ENCODE data around the gene SRCAP. TPM values are rescaled to one million over a fixed set of nuclear protein-coding genes. Genes with fewer than 3 reads are reported as not detected.

The SRCAP gene
- polyA plus RNA-seq, 1 of the 3 experiments (the other 2 are of a cell fraction), result 5.6 TPM

DNA sequence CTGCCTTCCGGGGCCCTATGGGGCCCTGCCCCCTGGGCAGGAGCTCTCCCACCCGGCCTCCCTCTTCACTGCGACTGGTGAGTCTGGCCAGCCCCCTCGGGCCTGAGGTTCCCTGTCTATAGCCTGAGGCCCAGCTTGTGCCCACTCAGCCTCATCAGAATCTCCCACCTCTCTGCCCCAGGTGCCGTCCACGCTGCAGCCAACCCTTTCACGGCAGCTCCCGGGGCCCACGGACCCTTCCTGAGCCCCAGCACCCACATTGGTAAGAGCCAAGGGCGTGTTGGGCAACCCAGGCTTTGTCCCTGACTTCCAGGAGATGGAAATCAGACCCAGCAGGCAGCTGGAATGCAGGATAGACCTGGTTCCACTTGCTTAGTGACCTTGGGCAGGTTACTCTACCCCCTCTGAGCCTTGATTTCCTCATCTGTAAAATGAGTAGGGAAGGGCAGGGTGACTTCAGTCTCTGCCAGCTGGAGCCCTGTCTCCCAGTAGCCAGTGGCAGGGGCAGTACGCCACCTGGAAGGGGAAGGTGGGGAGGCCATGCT is 31.5 kb upstream of the SRCAP start:
- TF ChIP-seq RXRA (IDR thresholded peaks at IDR 0.05; ENCODE audit: borderline replicate concordance, low read depth) (no peak), JUND (IDR thresholded peaks at IDR 0.05) (no peak)
- TF ChIP-seq, protein P1, sequence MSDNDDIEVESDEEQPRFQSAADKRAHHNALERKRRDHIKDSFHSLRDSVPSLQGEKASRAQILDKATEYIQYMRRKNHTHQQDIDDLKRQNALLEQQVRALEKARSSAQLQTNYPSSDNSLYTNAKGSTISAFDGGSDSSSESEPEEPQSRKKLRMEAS (IDR thresholded peaks at IDR 0.05; ENCODE audit: low read depth), result no peak
- Histone ChIP-seq H3K4me2 (no peak overlapping the region), H3K9me2 (no peaks in the 10 kb centered on the region), H3K9ac (no peak overlapping the region), H3K4me3 (ENCODE audit: low read depth in 2 of 2, low read length in 1 of 2) (no peak overlapping the region), H4K20me1 (ENCODE audit: insufficient read depth) (peaks cover 20% of the 10 kb centered on the region; the same call in 1 of the 2 replicates), H3K36me3 (replicated peaks in 1 of 2; ENCODE audit: control insufficient read depth in 1 of 2, insufficient read depth in 2 of 2, low read length in 1 of 2) (peaks cover 39 to 73% of the 10 kb centered on the region in 2 experiments), H3K79me2 (ENCODE audit: insufficient read depth) (peaks cover 19% of the 10 kb centered on the region), H3K27me3 (ENCODE audit: insufficient read depth) (no peaks in the 10 kb centered on the region), H3K9me3 (no peaks in the 10 kb centered on the region), H3F3A (replicated peaks; ENCODE audit: insufficient read depth) (peaks cover 10% of the 10 kb centered on the region), H3K27ac (ENCODE audit: low read depth in 2 of 2, low read length in 1 of 2) (no peak overlapping the region), H2AFZ (ENCODE audit: low read depth) (no peak overlapping the region), H3K4me1 (ENCODE audit: control insufficient read depth in 1 of 2, insufficient read depth in 2 of 2, low read depth in 1 of 2, low read length in 1 of 2) (no peaks in the 10 kb centered on the region)
- CTCF ChIA-PET, result interaction anchor here (2.3 kb wide), 1 partner anchor 26 kb away, joined by 7 read pairs; no protein-coding TSS in a partner anchor
- no peak for DNase-seq
- 93% methylated on average over 8 of the region's 11 CpGs for WGBS (ENCODE audit: low lambda C conversion rate)
- POLR2A ChIA-PET, result no interaction called here

DNA sequence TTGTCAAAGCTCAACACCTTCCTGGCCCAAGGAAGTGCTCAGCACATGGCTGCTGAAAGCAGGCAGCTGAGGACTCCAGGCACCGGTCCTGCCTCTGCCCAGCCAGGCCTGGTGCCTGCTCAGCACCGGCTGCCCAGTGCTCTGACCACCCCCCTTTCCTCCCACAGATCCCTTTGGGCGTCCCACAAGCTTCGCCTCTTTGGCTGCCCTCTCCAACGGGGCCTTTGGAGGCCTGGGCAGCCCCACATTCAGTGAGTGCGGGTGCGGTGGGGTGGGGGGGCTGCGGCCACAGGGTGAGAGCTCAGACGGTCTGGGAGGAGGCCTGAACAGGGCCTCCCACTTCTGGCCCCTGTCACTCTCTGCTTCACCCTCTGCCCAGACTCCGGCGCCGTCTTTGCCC is 30.6 kb upstream of the SRCAP start:
- Histone ChIP-seq H4K20me1 (ENCODE audit: insufficient read depth) (peaks cover 10% of the 10 kb centered on the region; the same call in 1 of the 2 replicates), H3K4me1 (ENCODE audit: control insufficient read depth in 1 of 2, insufficient read depth in 2 of 2, low read depth in 1 of 2, low read length in 1 of 2) (no peaks in the 10 kb centered on the region), H3K9me2 (no peaks in the 10 kb centered on the region), H3K4me3 (ENCODE audit: low read depth in 2 of 2, low read length in 1 of 2) (no peak overlapping the region), H3K36me3 (replicated peaks in 1 of 2; ENCODE audit: control insufficient read depth in 1 of 2, insufficient read depth in 2 of 2, low read length in 1 of 2) (peaks cover 31 to 64% of the 10 kb centered on the region in 2 experiments), H2AFZ (ENCODE audit: low read depth) (no peak overlapping the region), H3K4me2 (no peak overlapping the region), H3K79me2 (ENCODE audit: insufficient read depth) (peaks cover 9% of the 10 kb centered on the region), H3K9ac (no peak overlapping the region), H3K27me3 (ENCODE audit: insufficient read depth) (no peaks in the 10 kb centered on the region), H3F3A (replicated peaks; ENCODE audit: insufficient read depth) (peaks cover 10% of the 10 kb centered on the region), H3K9me3 (no peaks in the 10 kb centered on the region), H3K27ac (ENCODE audit: low read depth in 2 of 2, low read length in 1 of 2) (no peak overlapping the region)
- DNase-seq, result no peak
- 93% methylated on average over 8 of the region's 12 CpGs for WGBS (ENCODE audit: low lambda C conversion rate)
- ChIA-PET CTCF (interaction anchor here (0.9 to 2.3 kb wide), 2 partner anchors 15 to 25 kb away, joined by 3 to 7 read pairs; no protein-coding TSS in a partner anchor), POLR2A (no interaction called here)
- TF ChIP-seq NFIC (IDR thresholded peaks at IDR 0.05; ENCODE audit: borderline replicate concordance), result no peak
- no peak for TF ChIP-seq NRF1 (IDR thresholded peaks at IDR 0.05; ENCODE audit: low read depth, low read length)
- TF ChIP-seq POLR2AphosphoS5 (IDR thresholded peaks at IDR 0.05; ENCODE audit: low read depth, low read length), result no peak
- no peak for TF ChIP-seq GABPA (IDR thresholded peaks at IDR 0.05; ENCODE audit: low read depth)
- no peak for TF ChIP-seq EZH2phosphoT487 (IDR thresholded peaks at IDR 0.05; ENCODE audit: borderline replicate concordance, low read depth)

DNA sequence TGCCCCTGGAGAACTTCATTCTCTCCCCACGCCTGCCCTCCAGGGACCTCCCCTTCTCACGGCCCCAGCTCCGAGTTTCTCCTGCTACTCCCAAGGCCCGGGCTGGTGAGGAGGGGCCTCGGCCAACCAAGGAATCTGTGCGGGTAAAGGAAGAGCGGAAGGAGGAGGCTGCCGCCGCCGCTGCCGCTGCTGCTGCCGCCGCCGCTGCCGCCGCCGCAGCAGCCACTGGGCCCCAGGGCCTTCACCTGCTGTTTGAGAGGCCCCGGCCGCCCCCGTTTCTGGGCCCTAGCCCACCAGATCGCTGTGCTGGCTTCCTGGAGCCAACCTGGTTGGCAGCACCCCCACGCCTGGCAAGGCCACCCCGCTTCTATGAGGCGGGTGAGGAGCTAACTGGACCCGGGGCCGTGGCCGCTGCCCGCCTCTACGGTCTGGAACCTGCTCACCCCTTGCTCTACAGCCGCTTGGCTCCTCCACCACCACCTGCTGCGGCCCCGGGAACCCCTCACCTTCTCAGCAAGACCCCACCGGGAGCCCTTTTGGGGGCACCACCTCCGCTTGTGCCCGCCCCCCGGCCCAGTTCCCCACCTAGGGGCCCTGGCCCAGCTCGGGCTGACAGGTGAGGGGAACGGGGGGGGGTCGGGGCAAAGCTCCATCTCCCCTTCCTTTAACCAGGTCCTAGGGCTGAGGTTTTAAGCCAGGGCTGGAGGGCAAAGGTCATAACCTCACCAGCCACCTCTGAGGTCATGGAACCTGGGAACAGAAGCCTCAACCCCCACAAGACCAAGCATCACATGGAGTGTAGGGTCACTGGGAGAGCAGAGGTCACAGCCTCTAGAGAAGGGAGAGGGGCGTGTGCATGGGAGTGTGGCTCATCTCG is 29.7 kb upstream of the SRCAP start:
- Histone ChIP-seq H3K27me3 (ENCODE audit: insufficient read depth) (no peaks in the 10 kb centered on the region), H3K4me3 (ENCODE audit: low read depth in 2 of 2, low read length in 1 of 2) (no peak overlapping the region), H3K4me2 (no peak overlapping the region), H3K36me3 (replicated peaks in 1 of 2; ENCODE audit: control insufficient read depth in 1 of 2, insufficient read depth in 2 of 2, low read length in 1 of 2) (peaks cover 27 to 58% of the 10 kb centered on the region in 2 experiments), H4K20me1 (ENCODE audit: insufficient read depth) (0 out of 2 replicates have a peak, but pooled peaks cover 5% of the 10 kb centered on the region), H3K27ac (ENCODE audit: low read depth in 2 of 2, low read length in 1 of 2) (no peak overlapping the region), H3K4me1 (ENCODE audit: control insufficient read depth in 1 of 2, insufficient read depth in 2 of 2, low read depth in 1 of 2, low read length in 1 of 2) (no peaks in the 10 kb centered on the region), H3K9ac (no peak overlapping the region), H3K79me2 (ENCODE audit: insufficient read depth) (peaks cover 3% of the 10 kb centered on the region; the same call in 1 of the 2 replicates), H3F3A (replicated peaks; ENCODE audit: insufficient read depth) (peaks cover 10% of the 10 kb centered on the region), H2AFZ (ENCODE audit: low read depth) (no peak overlapping the region), H3K9me3 (no peaks in the 10 kb centered on the region), H3K9me2 (no peaks in the 10 kb centered on the region)
- 93% methylated on average over 19 of the region's 41 CpGs for WGBS (ENCODE audit: low lambda C conversion rate)
- ChIA-PET POLR2A (interaction anchor here (0.6 kb wide), 1 partner anchor 12 kb away, joined by 3 read pairs; no protein-coding TSS in a partner anchor), CTCF (interaction anchor here (0.8 to 2.3 kb wide), 3 partner anchors 10 to 24 kb away, joined by 3 to 7 read pairs (median 3); no protein-coding TSS in a partner anchor)
- no peak for DNase-seq
- TF ChIP-seq MXI1 (IDR thresholded peaks at IDR 0.05; ENCODE audit: low read depth, low read length), result no peak
- no peak for TF ChIP-seq POLR2AphosphoS5 (IDR thresholded peaks at IDR 0.05; ENCODE audit: low read depth, low read length)
- no peak for TF ChIP-seq FOXJ3 (CRISPR knock-in tag; IDR thresholded peaks at IDR 0.05)
- TF ChIP-seq, protein P2, sequence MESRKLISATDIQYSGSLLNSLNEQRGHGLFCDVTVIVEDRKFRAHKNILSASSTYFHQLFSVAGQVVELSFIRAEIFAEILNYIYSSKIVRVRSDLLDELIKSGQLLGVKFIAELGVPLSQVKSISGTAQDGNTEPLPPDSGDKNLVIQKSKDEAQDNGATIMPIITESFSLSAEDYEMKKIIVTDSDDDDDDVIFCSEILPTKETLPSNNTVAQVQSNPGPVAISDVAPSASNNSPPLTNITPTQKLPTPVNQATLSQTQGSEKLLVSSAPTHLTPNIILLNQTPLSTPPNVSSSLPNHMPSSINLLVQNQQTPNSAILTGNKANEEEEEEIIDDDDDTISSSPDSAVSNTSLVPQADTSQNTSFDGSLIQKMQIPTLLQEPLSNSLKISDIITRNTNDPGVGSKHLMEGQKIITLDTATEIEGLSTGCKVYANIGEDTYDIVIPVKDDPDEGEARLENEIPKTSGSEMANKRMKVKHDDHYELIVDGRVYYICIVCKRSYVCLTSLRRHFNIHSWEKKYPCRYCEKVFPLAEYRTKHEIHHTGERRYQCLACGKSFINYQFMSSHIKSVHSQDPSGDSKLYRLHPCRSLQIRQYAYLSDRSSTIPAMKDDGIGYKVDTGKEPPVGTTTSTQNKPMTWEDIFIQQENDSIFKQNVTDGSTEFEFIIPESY (IDR thresholded peaks at IDR 0.05; ENCODE audit: borderline replicate concordance, low read depth), result no peak
- TF ChIP-seq, protein P3, sequence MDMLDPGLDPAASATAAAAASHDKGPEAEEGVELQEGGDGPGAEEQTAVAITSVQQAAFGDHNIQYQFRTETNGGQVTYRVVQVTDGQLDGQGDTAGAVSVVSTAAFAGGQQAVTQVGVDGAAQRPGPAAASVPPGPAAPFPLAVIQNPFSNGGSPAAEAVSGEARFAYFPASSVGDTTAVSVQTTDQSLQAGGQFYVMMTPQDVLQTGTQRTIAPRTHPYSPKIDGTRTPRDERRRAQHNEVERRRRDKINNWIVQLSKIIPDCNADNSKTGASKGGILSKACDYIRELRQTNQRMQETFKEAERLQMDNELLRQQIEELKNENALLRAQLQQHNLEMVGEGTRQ (IDR thresholded peaks at IDR 0.05; ENCODE audit: borderline replicate concordance, low read depth, low read length), result no peak
- TF ChIP-seq FOXM1 (IDR thresholded peaks at IDR 0.05; ENCODE audit: low read depth), result no peak
